ENCODE results near the gene GADD45A. TPM values are rescaled to one million over a fixed set of nuclear protein-coding genes. Genes with fewer than 3 reads are reported as not detected.

GADD45A gene, protein sequence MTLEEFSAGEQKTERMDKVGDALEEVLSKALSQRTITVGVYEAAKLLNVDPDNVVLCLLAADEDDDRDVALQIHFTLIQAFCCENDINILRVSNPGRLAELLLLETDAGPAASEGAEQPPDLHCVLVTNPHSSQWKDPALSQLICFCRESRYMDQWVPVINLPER
- total RNA-seq = 37.5 TPM

DNA sequence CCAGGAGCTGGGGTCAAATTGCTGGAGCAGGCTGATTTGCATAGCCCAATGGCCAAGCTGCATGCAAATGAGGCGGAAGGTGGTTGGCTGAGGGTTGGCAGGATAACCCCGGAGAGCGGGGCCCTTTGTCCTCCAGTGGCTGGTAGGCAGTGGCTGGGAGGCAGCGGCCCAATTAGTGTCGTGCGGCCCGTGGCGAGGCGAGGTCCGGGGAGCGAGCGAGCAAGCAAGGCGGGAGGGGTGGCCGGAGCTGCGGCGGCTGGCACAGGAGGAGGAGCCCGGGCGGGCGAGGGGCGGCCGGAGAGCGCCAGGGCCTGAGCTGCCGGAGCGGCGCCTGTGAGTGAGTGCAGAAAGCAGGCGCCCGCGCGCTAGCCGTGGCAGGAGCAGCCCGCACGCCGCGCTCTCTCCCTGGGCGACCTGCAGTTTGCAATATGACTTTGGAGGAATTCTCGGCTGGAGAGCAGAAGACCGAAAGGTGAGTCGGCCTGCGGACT lies at the start of gene GADD45A:
GADD45A (plus strand) TSS at position 135 of the 491 bp plus-strand sequence; CDS start at position 429, 294 bp downstream.

Small RNA genes within 50 kb of the gene (small RNA-seq; reads per million reads assigned to genes)
- not detected for gene RN7SL392P (ENCODE audit: low replicate concordance)

Other genes with a start within 250 kb of the GADD45A start
- gene GNG12, start 148.3 kb downstream of the GADD45A start, total RNA-seq = 81.9 TPM